ENCODE results near the gene RDM1. TPM values are rescaled to one million over a fixed set of nuclear protein-coding genes. Genes with fewer than 3 reads are reported as not detected.

The RDM1 gene
- total RNA-seq, 1 experiment from 2014 or later, result not detected

DNA sequence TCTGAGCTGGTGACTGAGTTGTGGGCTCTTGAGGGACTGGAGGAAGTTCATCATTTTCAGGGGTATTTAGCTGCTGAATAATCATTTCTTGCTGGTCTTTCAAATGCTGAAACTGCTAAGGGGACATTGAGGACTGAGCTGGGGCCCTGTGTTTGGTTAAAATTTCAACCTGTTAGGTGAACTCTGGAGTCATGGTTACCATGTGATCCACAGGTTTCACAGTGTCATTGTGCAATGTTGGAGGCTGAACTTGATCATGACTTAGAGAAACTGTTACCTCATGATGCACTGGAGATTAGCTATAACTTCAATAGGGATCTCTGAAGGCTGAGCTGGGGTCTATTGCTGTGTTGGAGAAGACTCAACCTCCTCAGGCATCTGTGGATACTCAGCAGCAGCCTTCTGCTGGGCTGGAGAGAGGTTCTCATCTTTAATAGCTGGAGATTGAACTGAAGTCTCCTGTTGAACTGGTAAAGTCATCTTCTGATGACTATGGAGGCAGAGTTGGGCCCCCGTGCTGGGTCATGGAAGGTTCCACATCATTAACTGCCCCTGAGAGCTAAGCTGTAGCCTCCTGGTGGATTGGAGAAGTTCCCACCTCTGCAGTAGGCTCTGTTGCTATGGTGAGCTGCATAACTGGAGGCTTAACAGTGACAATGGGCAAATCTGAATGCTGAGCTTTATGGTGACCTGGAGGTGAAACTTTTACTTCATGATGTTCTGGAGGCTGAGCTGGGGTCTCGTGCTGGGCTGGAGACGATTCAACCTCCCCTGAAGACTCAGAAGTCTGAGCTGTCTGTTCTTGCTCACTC is 15.2 kb downstream of the RDM1 start:
- DNase-seq, result no peak
- H3K4me3 ChIP-seq, result no peak overlapping the region
- H3K27me3 ChIP-seq, result peaks cover 6% of the 10 kb centered on the region; the same call in 1 of the 2 replicates
- H3K36me3 ChIP-seq, result no peaks in the 10 kb centered on the region
- no peak overlapping the region for H3K27ac ChIP-seq
- no peaks in the 10 kb centered on the region for H3K4me1 ChIP-seq
- H3K9me3 ChIP-seq (replicated peaks), result no peaks in the 10 kb centered on the region

DNA sequence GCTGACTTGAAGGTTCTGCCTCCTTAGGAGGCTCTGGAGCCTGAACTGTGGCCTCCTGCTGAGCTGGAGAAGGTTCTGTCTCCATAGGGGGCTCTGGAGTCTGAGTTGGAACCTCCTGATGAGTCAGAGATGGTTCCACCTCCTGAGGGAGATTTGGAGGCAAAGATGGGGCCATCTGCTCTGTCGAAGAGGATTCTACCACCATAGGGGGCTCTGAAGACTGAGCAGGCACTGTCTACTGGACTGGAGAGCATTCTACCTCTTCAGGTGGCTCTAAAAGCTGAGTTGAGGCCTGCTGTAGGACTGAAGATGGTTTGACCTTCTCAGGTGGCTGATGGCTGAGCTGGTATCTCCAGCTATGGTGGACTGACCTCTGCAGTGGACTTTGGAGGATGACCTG is 16.2 kb downstream of the RDM1 start:
- H3K9me3 ChIP-seq (replicated peaks), result no peaks in the 10 kb centered on the region
- no peaks in the 10 kb centered on the region for H3K36me3 ChIP-seq
- H3K27me3 ChIP-seq, result peaks cover 6% of the 10 kb centered on the region; the same call in 1 of the 2 replicates
- no peak overlapping the region for H3K4me3 ChIP-seq
- DNase-seq, result no peak
- H3K27ac ChIP-seq, result no peak overlapping the region
- no peaks in the 10 kb centered on the region for H3K4me1 ChIP-seq

DNA sequence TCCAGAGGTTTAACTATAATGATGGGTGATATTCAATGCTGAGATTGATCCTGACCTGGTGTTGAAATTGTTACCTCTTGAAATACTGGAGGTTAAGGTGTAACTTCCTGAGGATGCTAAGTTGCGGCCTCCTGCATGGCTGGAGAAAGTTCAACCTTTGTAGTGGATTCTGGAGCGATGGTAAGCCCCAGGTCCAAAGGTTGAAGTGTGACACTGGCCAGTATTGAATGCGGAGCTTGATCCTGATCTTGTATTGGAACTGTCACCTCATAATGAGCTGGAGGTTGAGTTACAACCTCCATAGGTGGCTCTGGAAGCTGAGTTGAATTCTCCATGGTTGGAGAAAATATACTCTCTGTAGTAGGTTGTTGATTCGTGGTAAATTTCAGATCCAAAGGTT is 17.0 kb downstream of the RDM1 start:
- Histone ChIP-seq H3K9me3 (replicated peaks) (no peaks in the 10 kb centered on the region), H3K36me3 (no peaks in the 10 kb centered on the region), H3K27ac (no peak overlapping the region), H3K27me3 (peaks cover 6% of the 10 kb centered on the region; the same call in 1 of the 2 replicates), H3K4me1 (no peaks in the 10 kb centered on the region), H3K4me3 (no peak overlapping the region)
- no peak for DNase-seq

DNA sequence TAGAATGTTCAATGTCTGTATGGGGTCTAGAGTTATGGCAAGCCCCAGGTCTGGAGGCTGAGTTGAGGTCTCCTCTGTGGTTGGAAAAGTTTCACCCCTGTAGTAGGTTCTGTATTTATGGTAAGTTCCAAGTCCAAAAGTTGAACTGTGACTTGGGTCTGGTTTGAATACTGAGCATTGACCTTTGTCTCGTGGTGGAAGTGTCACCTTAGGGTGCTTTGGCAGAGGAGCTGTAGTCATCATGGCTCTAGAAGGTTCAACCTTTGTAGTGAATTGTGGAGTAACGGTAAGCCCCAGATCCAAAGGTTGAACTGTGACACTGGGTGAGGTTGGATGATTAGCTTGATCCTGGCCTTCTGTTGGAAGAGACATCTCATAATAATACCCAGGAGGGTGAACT is 17.6 kb downstream of the RDM1 start:
- Histone ChIP-seq H3K27ac (no peak overlapping the region), H3K4me3 (no peak overlapping the region), H3K27me3 (peaks cover 6% of the 10 kb centered on the region; the same call in 1 of the 2 replicates), H3K36me3 (no peaks in the 10 kb centered on the region), H3K9me3 (replicated peaks) (no peaks in the 10 kb centered on the region), H3K4me1 (no peaks in the 10 kb centered on the region)
- DNase-seq, result no peak

DNA sequence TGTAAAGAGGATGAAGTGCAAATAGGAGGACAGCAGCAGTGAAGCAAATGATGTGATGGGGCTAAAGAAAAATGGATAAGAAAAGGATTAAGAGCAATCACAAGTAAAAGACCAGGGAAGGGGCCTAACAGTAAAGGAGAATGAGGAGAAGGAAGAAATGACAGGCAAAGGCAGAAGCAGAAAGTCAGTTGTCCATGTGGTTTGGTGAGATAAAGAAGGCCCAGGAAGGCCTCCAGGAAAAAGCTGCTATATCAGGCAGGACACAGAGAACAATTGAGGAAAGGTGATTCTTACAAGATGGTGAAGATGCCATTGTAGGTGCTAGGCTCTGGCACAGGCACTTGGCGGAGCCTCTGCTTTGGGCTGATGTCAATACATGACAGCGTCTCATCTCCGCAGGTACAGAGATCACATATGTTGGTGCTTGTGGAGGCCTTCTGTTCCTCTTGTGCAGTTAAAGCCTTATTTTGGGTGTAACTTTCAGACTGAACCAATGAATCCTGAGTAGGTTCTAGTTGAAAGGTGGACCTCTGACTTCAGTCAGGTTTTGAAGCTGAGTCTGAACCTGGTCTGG is 18.1 kb downstream of the RDM1 start:
- H3K4me3 ChIP-seq, result no peak overlapping the region
- H3K36me3 ChIP-seq, result no peaks in the 10 kb centered on the region
- H3K27me3 ChIP-seq, result peaks cover 6% of the 10 kb centered on the region; the same call in 1 of the 2 replicates
- H3K9me3 ChIP-seq (replicated peaks), result no peaks in the 10 kb centered on the region
- no peak for DNase-seq
- H3K27ac ChIP-seq, result no peak overlapping the region
- no peaks in the 10 kb centered on the region for H3K4me1 ChIP-seq

DNA sequence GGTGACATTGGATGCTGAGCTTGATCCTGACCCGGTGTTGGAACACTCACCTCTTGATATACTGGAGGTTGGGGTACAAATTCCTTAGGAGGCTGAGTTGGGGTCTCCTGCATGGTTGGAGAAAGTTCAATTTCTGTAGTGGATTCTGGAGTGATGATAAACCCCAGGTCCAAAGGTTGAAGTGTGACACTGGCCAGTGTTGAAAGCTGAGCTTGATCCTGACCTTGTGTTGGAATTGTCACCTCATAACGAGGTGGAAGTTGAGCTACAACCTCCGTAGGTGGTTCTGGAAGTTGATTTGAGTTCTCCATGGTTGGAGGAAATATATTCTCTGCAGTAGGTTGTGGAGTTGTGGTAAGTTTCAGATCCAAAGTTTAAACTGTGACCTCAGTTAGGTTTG is 21.2 kb downstream of the RDM1 start:
- no peaks in the 10 kb centered on the region for H3K4me1 ChIP-seq
- no peak for DNase-seq
- H3K27me3 ChIP-seq, result no peaks in the 10 kb centered on the region
- H3K27ac ChIP-seq, result no peak overlapping the region
- H3K4me3 ChIP-seq, result no peak overlapping the region
- no peaks in the 10 kb centered on the region for H3K9me3 ChIP-seq (replicated peaks)
- H3K36me3 ChIP-seq, result no peaks in the 10 kb centered on the region

DNA sequence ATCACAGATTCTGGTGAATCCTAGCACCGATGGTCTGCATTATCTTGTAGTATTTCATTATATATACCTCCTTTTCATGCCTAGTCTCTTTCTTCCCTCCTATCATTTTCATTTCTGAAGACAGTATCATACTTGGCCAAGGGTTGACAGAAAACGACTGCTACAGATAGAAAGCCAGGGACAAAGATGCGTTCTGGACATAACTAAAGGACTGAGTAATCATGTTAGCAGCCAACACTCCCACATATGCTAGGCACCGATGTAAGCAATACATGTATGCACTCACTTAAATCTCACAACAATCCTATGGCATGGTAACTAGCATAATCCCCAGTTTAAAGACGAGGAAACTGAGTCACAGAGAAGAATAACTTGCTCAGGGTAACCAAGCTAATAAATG is 22.9 kb downstream of the RDM1 start:
- no peak for DNase-seq
- no peaks in the 10 kb centered on the region for H3K27me3 ChIP-seq
- no peak overlapping the region for H3K4me3 ChIP-seq
- no peaks in the 10 kb centered on the region for H3K4me1 ChIP-seq
- H3K36me3 ChIP-seq, result no peaks in the 10 kb centered on the region
- H3K27ac ChIP-seq, result no peak overlapping the region
- no peaks in the 10 kb centered on the region for H3K9me3 ChIP-seq (replicated peaks)

DNA sequence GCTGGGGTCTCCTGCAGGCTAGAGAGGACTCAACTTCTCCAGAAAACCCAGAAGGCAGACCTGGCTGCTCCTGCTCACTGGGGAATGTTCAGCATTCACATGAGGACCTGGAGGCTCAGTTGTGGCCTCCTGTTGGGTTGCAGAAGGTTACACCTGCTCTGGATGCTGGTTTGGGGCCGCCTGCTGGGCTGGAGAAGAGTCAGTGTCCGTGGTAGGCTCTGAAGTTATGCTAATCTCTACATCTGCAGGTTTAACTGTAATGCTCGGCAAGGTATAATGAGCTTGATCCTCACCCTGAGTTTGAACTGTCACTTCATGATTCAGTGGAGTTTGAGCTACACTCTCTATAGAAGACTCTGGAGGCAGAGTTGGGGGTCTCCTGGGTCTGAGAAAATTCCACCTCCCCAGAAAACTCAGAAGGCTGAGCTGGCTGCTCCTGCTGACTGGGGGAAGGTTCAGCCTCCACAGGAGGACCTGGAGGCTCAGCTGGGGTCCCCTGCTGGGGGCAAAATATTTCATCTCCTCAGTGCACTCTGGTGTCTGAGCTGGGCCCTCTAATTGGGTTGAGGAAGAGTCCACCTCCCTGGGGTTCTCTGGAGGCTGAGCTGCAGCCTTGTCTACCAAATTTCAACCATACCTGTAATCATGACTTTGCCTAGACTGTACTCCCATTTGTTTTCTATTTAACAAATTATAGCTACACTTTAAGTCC is 23.5 kb downstream of the RDM1 start:
- no peak overlapping the region for H3K27ac ChIP-seq
- no peaks in the 10 kb centered on the region for H3K4me1 ChIP-seq
- no peaks in the 10 kb centered on the region for H3K9me3 ChIP-seq (replicated peaks)
- no peaks in the 10 kb centered on the region for H3K36me3 ChIP-seq
- DNase-seq, result no peak
- no peak overlapping the region for H3K4me3 ChIP-seq
- H3K27me3 ChIP-seq, result 0 out of 2 replicates have a peak, but pooled peaks cover 2% of the 10 kb centered on the region

DNA sequence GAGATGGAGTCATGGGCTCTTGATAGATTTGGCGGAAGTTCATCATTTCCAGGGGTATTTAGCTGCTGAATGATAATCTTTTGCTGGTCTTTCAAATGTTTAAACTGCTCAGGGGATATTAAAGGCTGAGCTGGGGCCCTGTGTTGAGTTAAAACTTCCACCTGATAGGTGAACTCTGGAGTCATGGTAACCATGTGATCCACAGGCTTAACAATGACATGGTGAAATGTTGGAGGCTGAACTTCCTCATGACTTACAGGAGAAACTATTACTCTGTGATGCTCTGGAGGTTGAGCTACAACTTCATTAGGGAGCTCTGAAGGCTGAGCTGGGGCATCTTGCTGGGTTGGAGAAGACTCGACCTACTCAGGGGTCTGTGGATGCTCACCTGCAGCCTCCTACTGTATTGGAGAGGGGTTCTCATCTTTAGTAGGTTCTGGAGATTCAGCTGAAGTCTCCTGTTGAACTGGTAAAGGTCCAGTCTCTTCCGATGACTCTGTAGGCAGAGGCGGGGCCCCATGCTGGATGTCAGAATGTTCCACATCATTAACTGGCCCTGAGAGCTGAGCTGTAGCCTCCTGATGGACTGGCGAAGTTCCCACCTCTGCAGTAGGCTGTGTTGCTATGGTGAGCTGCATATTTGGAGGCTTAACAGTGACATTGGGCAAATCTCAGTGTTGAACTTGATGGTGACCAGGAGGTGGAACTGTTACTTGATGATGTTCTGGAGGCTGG is 24.2 kb downstream of the RDM1 start:
- Histone ChIP-seq H3K9me3 (replicated peaks) (no peaks in the 10 kb centered on the region), H3K4me1 (no peaks in the 10 kb centered on the region), H3K4me3 (no peak overlapping the region), H3K36me3 (no peaks in the 10 kb centered on the region), H3K27ac (no peak overlapping the region), H3K27me3 (peaks cover 4% of the 10 kb centered on the region; the same call in 1 of the 2 replicates)
- no peak for DNase-seq

DNA sequence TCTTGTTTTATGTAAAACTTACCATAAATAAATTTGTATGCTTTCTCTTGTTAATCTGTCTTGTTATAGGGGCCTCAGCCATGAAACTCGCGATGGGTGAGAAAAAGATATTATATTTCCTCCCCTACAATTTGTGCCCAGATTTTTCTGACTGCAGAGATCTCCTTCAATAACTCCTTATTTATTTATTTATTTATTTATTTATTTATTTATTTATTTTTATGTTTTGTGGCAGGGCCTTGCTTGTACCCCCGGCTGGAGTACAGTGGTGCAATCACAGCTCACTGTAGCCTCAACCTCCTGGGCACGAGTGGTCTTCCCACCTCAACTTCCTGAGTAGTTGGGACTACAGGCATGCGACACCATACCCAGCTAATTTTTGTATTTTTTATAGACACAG is 27.1 kb downstream of the RDM1 start:
- Histone ChIP-seq H3K36me3 (no peaks in the 10 kb centered on the region), H3K4me1 (peaks cover 4% of the 10 kb centered on the region; the same call in 1 of the 2 replicates)

DNA sequence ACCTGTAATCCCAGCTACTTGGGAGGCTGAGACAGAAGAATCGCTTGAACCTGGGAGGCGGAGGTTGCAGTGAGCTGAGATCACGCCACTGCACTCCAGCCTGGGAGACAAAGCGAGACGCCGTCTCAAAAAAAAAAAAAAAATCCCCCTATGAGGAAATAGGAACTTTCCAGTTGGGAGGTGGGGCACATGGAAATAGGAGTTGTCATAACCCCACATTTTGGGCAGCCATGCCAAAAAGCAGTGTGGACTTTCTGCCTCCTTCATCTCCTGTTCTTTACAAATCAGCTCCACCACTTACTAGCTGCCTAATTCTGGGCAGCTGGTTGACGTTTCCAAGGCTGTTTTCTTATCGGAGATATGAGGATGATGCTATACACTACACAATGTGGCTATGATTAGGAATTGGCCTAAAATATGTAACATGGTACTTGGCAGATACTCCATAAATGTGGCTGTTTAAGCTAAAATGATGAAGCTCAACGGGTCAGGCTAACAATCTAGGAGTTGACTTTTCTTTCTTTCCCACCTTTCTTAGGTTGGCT is 28.9 kb downstream of the RDM1 start:
- H3K27ac ChIP-seq, result no peak overlapping the region
- peaks cover 4% of the 10 kb centered on the region; the same call in 1 of the 2 replicates for H3K4me1 ChIP-seq
- DNase-seq, result no peak
- H3K4me3 ChIP-seq, result no peak overlapping the region
- no peaks in the 10 kb centered on the region for H3K9me3 ChIP-seq (replicated peaks)
- peaks cover 6% of the 10 kb centered on the region; the same call in 1 of the 2 replicates for H3K27me3 ChIP-seq
- no peaks in the 10 kb centered on the region for H3K36me3 ChIP-seq

More for the DNA sequence above, 27.1 kb downstream of the RDM1 start:
- no peaks in the 10 kb centered on the region for H3K9me3 ChIP-seq (replicated peaks)
- peaks cover 6% of the 10 kb centered on the region; the same call in 1 of the 2 replicates for H3K27me3 ChIP-seq
- H3K27ac ChIP-seq, result no peak overlapping the region
- H3K4me3 ChIP-seq, result no peak overlapping the region
- no peak for DNase-seq

DNA sequence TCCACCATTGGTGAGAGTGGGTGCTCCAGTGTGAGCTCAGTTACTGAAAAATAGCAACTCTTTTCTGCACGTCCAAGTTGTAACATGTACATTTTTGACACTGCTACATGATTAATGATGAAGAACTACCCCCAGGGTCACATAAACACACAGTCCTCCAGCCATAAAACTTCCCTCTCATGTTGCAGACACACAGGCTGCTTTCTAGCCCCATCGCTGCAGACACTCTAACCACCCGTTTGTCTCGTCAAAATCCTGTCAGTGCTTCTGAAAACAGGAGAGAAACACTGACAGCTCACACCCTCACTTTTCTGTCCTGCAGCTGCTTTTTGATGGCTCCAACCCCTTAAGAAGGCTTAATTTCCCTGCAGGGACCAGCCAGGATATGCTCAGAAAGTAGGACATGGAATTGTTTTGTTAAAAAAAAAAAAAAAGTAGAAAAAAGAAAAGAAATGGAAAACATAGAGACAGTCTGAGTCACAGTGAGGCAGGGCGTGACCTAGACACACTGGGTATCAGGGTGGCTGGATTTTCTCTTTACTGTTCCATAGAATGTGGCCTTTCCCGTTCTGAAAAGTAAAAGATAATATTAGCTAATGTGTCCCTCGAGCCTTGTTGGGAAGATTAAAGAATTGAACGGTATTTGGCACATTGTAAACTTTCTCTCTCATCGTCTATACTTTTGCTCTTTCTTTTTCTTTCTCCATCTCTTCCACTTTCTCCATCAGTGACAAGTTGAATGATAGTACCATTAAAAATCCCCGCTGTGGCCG is 29.7 kb downstream of the RDM1 start:
- DNase-seq, result peak; percentile 9 to 36
- H3K4me3 ChIP-seq, result no peak overlapping the region
- H3K36me3 ChIP-seq, result no peaks in the 10 kb centered on the region
- H3K27ac ChIP-seq, result no peak overlapping the region
- H3K4me1 ChIP-seq, result peaks cover 4% of the 10 kb centered on the region; the same call in 1 of the 2 replicates
- H3K27me3 ChIP-seq, result peaks cover 6% of the 10 kb centered on the region; the same call in 1 of the 2 replicates
- H3K9me3 ChIP-seq (replicated peaks), result no peaks in the 10 kb centered on the region

DNA sequence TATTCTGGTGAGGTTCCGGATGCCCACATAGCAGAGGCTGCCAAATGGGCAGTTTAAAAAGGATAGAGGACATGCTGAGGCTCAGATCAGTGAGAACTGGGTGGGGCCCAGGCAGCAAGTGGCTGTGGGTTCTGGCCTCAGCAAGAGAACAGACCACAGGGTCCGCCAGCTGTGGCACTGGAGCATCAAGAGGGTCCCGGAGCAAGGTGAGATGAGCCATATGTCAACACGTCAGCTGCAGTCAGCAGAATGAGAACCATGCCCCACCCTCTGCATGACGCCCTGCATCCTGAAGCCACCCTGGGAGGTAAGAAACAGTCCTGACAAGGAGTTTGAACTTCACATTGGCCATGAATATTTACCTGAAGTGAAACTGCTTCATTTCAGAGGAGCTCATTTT is 30.3 kb downstream of the RDM1 start:
- Histone ChIP-seq H3K27me3 (peaks cover 6% of the 10 kb centered on the region; the same call in 1 of the 2 replicates), H3K4me3 (no peak overlapping the region), H3K27ac (no peak overlapping the region), H3K36me3 (no peaks in the 10 kb centered on the region), H3K4me1 (peaks cover 4% of the 10 kb centered on the region; the same call in 1 of the 2 replicates), H3K9me3 (replicated peaks) (no peaks in the 10 kb centered on the region)
- peak in 1 of 2 experiments; percentile 14 for DNase-seq
